Activated CD4-positive, alpha-beta T cell treated with anti-CD3 and anti-CD28 coated beads, Interleukin-2, amount 10 ng/mL, durations not matched to agents 7 days and 5 days (primary cell): ENCODE results near the gene CELF1. TPM values are rescaled to one million over a fixed set of nuclear protein-coding genes. Genes with fewer than 3 reads are reported as not detected.

ENCODE experiments used
- CTCF ChIA-PET: fragments of 350-600 bp; sonication (Branson Sonifier 250); formaldehyde crosslinking; loops from one replicate; lab custom pipeline; 2021; ENCODE audit warnings: antibody characterized with exemption; lab: Charles Lee
- POLR2A ChIA-PET: fragments of 350-600 bp; sonication (Branson Sonifier 250); formaldehyde crosslinking; loops from one replicate; lab custom pipeline; 2021; ENCODE audit warnings: antibody characterized with exemption; lab: Charles Lee
- DNase-seq: peaks from one replicate; pipeline ENCODE4 v3.0.0-alpha.2; 2020
- H3K27ac Mint-ChIP-seq: one replicate; pipeline ENCODE4 v1.8.0; 2021; ENCODE audit warnings: mild to moderate bottlenecking, moderate library complexity, mixed read lengths
- H3K27me3 Mint-ChIP-seq: one replicate; pipeline ENCODE4 v1.8.0; 2021; ENCODE audit warnings: mixed read lengths
- H3K36me3 Mint-ChIP-seq: one replicate; pipeline ENCODE4 v1.8.0; 2021; ENCODE audit warnings: low read depth, mixed read lengths
- H3K4me1 Mint-ChIP-seq: one replicate; pipeline ENCODE4 v1.8.0; 2021; ENCODE audit warnings: mixed read lengths
- H3K4me3 Mint-ChIP-seq: one replicate; pipeline ENCODE4 v1.8.0; 2021; ENCODE audit warnings: mild to moderate bottlenecking, moderate library complexity, mixed read lengths
- H3K9me3 Mint-ChIP-seq: one replicate; pipeline ENCODE4 v1.8.0; 2021; ENCODE audit warnings: mixed read lengths
- total RNA-seq, 2 experiments: library from RNA; stranded (reverse); gene quantifications; one replicate each; pipeline ENCODE4 v1.2.3, GENCODE V29; 2021

CELF1 gene
- total RNA-seq, 2 experiments from 2014 or later: 102 to 105 TPM

GRCh38 chr11:47446833-47447232 lies 106.1 kb downstream of the CELF1 start:
- H3K27me3 Mint-ChIP-seq: no peaks in the 10 kb centered on the region
- H3K27ac Mint-ChIP-seq: no peak overlapping the region
- POLR2A ChIA-PET: no interaction called here
- H3K9me3 Mint-ChIP-seq: no peaks in the 10 kb centered on the region
- H3K36me3 Mint-ChIP-seq: no peaks in the 10 kb centered on the region
- CTCF ChIA-PET: no interaction called here
- peaks cover 6% of the 10 kb centered on the region for H3K4me1 Mint-ChIP-seq
- H3K4me3 Mint-ChIP-seq: no peak overlapping the region
- no peak for DNase-seq

- no peak for DNase-seq
- Mint-ChIP-seq H3K27ac (no peak overlapping the region), H3K4me3 (no peak overlapping the region), H3K4me1 (peaks cover 6% of the 10 kb centered on the region), H3K36me3 (no peaks in the 10 kb centered on the region), H3K9me3 (no peaks in the 10 kb centered on the region), H3K27me3 (no peaks in the 10 kb centered on the region)
- POLR2A ChIA-PET: no interaction called here
- CTCF ChIA-PET: interaction anchor here (0.6 to 0.8 kb wide), 3 partner anchors 34 to 1674 kb away, joined by 3 read pairs; no protein-coding TSS in a partner anchor
Observed at GRCh38 chr11:47445840-47446239, 107.1 kb downstream of the CELF1 start.

- H3K27me3 Mint-ChIP-seq: no peaks in the 10 kb centered on the region
- CTCF ChIA-PET: interaction anchor here (0.5 to 0.7 kb wide), 2 partner anchors 142 to 409 kb away, joined by 4 read pairs; no protein-coding TSS in a partner anchor
- H3K4me3 Mint-ChIP-seq: no peak overlapping the region
- DNase-seq: no peak
- no peak overlapping the region for H3K27ac Mint-ChIP-seq
- H3K9me3 Mint-ChIP-seq: no peaks in the 10 kb centered on the region
- H3K4me1 Mint-ChIP-seq: peaks cover 6% of the 10 kb centered on the region
- no peaks in the 10 kb centered on the region for H3K36me3 Mint-ChIP-seq
- POLR2A ChIA-PET: interaction anchor here (0.7 kb wide), 1 partner anchor 55 kb away, joined by 3 read pairs; no protein-coding TSS in a partner anchor
Observed at GRCh38 chr11:47443817-47444216, 109.1 kb downstream of the CELF1 start.

GRCh38 chr11:47443028-47443700 lies 109.8 kb downstream of the CELF1 start:
- Mint-ChIP-seq H3K27ac (no peak overlapping the region), H3K4me3 (no peak overlapping the region), H3K36me3 (no peaks in the 10 kb centered on the region), H3K27me3 (no peaks in the 10 kb centered on the region), H3K9me3 (no peaks in the 10 kb centered on the region), H3K4me1 (peaks cover 6% of the 10 kb centered on the region)
- DNase-seq: no peak
- ChIA-PET POLR2A (interaction anchor here (0.7 kb wide), 1 partner anchor 56 kb away, joined by 3 read pairs; no protein-coding TSS in a partner anchor), CTCF (no interaction called here)

GRCh38 chr11:47442514-47442913 lies 110.4 kb downstream of the CELF1 start:
- Mint-ChIP-seq H3K4me1 (peaks cover 6% of the 10 kb centered on the region), H3K27me3 (no peaks in the 10 kb centered on the region), H3K4me3 (no peak overlapping the region), H3K27ac (no peak overlapping the region), H3K36me3 (no peaks in the 10 kb centered on the region), H3K9me3 (no peaks in the 10 kb centered on the region)
- ChIA-PET CTCF (no interaction called here), POLR2A (no interaction called here)
- DNase-seq: no peak

- Mint-ChIP-seq H3K4me1 (peaks cover 6% of the 10 kb centered on the region), H3K9me3 (no peaks in the 10 kb centered on the region), H3K36me3 (no peaks in the 10 kb centered on the region), H3K4me3 (no peak overlapping the region), H3K27ac (no peak overlapping the region), H3K27me3 (no peaks in the 10 kb centered on the region)
- POLR2A ChIA-PET: no interaction called here
- no peak for DNase-seq
- CTCF ChIA-PET: interaction anchor here (0.9 to 1.2 kb wide), 3 partner anchors 11 to 53 kb away, joined by 3 to 4 read pairs (median 3); no protein-coding TSS in a partner anchor
Observed at GRCh38 chr11:47441421-47441820, 111.5 kb downstream of the CELF1 start.

- DNase-seq: no peak
- Mint-ChIP-seq H3K27ac (no peak overlapping the region), H3K4me1 (peaks cover 6% of the 10 kb centered on the region), H3K4me3 (no peak overlapping the region), H3K36me3 (no peaks in the 10 kb centered on the region), H3K9me3 (no peaks in the 10 kb centered on the region), H3K27me3 (no peaks in the 10 kb centered on the region)
- POLR2A ChIA-PET: no interaction called here
- CTCF ChIA-PET: interaction anchor here (0.9 to 1.2 kb wide), 2 partner anchors 13 to 96 kb away, joined by 3 to 5 read pairs; partner anchors contain the start of gene PSMC3
Observed at GRCh38 chr11:47440054-47440476, 112.9 kb downstream of the CELF1 start.

GRCh38 chr11:47438721-47439120 lies 114.2 kb downstream of the CELF1 start:
- CTCF ChIA-PET: interaction anchor here (0.6 to 0.7 kb wide), 2 partner anchors 69 to 331 kb away, joined by 6 to 7 read pairs; no protein-coding TSS in a partner anchor
- H3K27ac Mint-ChIP-seq: no peak overlapping the region
- H3K36me3 Mint-ChIP-seq: no peaks in the 10 kb centered on the region
- H3K4me1 Mint-ChIP-seq: peaks cover 6% of the 10 kb centered on the region
- H3K27me3 Mint-ChIP-seq: no peaks in the 10 kb centered on the region
- DNase-seq: no peak
- POLR2A ChIA-PET: no interaction called here
- no peak overlapping the region for H3K4me3 Mint-ChIP-seq
- H3K9me3 Mint-ChIP-seq: no peaks in the 10 kb centered on the region

- CTCF ChIA-PET: interaction anchor here (0.6 to 1.4 kb wide), 2 partner anchors 11 to 17 kb away, joined by 3 to 4 read pairs; partner anchors contain the start of gene RAPSN
Observed at GRCh38 chr11:47437746-47438418, 115.0 kb downstream of the CELF1 start.

GRCh38 chr11:47437218-47437745 lies 115.7 kb downstream of the CELF1 start:
- no peak for DNase-seq
- no peaks in the 10 kb centered on the region for H3K36me3 Mint-ChIP-seq
- H3K9me3 Mint-ChIP-seq: no peaks in the 10 kb centered on the region
- ChIA-PET POLR2A (no interaction called here), CTCF (interaction anchor here (0.6 to 1.4 kb wide), 2 partner anchors 12 to 17 kb away, joined by 3 to 4 read pairs; partner anchors contain the start of gene RAPSN)
- H3K4me1 Mint-ChIP-seq: no peaks in the 10 kb centered on the region
- H3K27ac Mint-ChIP-seq: no peak overlapping the region
- H3K27me3 Mint-ChIP-seq: no peaks in the 10 kb centered on the region
- no peak overlapping the region for H3K4me3 Mint-ChIP-seq

More at GRCh38 chr11:47437746-47438418, 115.0 kb downstream of the CELF1 start:
- POLR2A ChIA-PET: no interaction called here
- Mint-ChIP-seq H3K36me3 (no peaks in the 10 kb centered on the region), H3K9me3 (no peaks in the 10 kb centered on the region), H3K27ac (no peak overlapping the region), H3K4me3 (no peak overlapping the region), H3K4me1 (peaks cover under 1% of the 10 kb centered on the region), H3K27me3 (no peaks in the 10 kb centered on the region)
- DNase-seq: no peak

- no peak overlapping the region for H3K27ac Mint-ChIP-seq
- no peak for DNase-seq
- H3K4me1 Mint-ChIP-seq: no peaks in the 10 kb centered on the region
- H3K9me3 Mint-ChIP-seq: no peaks in the 10 kb centered on the region
- ChIA-PET POLR2A (interaction anchor here (0.6 kb wide), 1 partner anchor 1186 kb away, joined by 4 read pairs; no protein-coding TSS in a partner anchor), CTCF (no interaction called here)
- H3K4me3 Mint-ChIP-seq: no peak overlapping the region
- H3K27me3 Mint-ChIP-seq: no peaks in the 10 kb centered on the region
- no peaks in the 10 kb centered on the region for H3K36me3 Mint-ChIP-seq
Observed at GRCh38 chr11:47436726-47437125, 116.2 kb downstream of the CELF1 start.

GRCh38 chr11:47435687-47436086 lies 117.2 kb downstream of the CELF1 start:
- Mint-ChIP-seq H3K27me3 (no peaks in the 10 kb centered on the region), H3K27ac (no peak overlapping the region), H3K9me3 (no peaks in the 10 kb centered on the region), H3K36me3 (no peaks in the 10 kb centered on the region), H3K4me1 (no peaks in the 10 kb centered on the region), H3K4me3 (no peak overlapping the region)
- CTCF ChIA-PET: no interaction called here
- DNase-seq: no peak
- POLR2A ChIA-PET: no interaction called here
